GM19043 (cell line): ENCODE measurements around the gene MAMSTR.
"Not testable (repeated sequence)": the region's sequence is repeated elsewhere in the genome, so short reads cannot be mapped to it uniquely, and the experiment has no call there.

Source experiments
- ATAC-seq: cut with Tn5 transposase; IDR thresholded peaks from one replicate; pipeline ENCODE4 v1.9.1; 2021; ENCODE audit warnings: low read depth; ENCODE audit not compliant: unreplicated experiment

The MAMSTR gene

DNA sequence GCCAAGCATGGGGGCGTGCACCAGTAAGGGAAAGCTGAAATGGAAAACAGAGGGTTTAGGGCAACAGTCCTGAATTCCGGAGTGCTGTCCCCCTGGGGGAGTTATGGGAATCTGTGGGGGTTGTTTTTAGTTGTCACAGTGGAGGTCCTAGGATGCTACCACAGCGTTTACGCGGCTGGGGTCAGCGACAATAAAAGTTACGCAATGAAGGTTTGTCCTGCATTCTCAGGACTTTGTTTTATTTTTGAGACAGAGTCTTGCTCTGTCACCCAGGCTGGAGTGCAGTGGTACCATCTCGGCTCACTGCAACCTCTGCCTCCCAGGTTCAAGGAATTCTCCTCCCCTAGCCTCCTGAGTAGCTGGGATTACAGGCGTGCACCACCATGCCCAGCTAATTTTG lies 25.9 kb downstream of the MAMSTR start:
- ATAC-seq = not testable (repeated sequence)

DNA sequence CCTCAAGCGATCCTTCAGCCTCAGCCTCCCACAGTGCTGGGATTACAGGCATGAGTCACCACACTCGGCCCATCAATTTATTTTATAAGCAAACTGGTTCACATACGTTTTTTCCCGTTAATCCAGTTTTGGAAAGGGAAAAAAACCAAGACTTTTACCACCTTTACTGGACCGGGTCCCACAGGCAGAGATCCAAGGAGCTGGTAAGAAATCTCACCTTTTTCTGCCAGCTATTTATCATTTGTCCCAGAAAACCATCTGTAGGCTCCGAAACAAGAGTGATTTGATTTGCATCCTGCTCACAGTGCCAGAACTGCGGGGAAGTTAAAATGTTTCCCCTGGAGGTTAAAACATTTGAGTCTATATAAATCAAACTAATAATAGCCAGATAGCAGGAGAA lies 30.1 kb downstream of the MAMSTR start:
- no peak for ATAC-seq

DNA sequence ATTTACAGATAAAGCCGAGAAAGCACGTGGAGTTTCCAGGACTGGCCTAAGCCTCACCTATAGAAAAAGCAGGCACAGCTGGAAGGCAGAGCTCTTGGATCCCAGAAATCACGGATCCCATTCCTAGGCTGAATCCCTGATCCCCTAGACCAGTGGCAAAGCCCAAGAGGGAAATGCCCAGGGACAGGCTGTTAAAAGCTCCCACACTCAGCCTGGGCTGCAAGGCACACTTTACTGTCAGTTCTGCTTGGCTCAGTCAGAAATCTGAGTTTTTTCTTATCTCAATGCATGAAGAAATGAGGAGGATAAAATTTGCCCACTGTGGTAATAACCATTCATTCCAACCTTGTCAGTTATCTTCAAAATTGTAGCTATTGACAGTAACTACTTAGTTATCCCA lies 31.7 kb downstream of the MAMSTR start:
- ATAC-seq = no peak

DNA sequence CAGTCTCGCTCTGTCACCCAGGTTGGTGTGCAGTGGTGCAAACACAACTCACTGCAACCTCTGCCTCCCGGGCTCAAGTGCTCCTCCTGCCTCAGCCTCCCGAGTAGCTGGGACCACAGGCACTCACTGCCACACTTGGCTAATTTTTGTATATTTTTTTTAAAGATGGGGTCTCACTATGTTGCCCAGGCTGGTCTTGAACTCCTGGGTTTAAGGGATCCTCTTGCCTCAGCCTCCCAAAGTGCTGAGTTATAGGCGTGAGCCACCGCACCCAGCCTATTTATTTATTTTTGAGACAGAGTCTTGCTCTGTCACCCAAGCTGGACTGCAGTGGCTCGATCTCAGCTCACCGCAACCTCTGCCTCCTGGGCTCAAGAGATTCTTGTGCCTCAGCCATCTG lies 32.9 kb downstream of the MAMSTR start:
- not testable (repeated sequence) for ATAC-seq

DNA sequence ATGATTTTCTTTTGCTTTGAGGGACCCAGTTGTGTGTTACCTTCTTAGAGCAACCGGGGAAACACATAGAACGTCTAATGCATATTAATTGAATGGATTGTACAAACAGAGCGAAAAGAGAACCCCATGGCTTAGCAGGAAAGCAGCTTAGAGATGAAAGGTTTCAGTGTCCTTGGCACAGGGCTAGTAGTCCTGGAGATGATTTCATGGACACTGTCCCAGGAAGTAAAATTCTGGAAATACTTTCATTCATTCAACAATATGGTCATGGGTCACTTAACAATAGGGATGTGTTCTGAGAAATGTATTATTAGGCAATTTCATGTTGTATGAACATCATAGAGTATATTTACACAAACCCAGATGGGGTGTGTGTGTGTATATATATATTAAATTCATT lies 33.4 kb downstream of the MAMSTR start:
- no peak for ATAC-seq

DNA sequence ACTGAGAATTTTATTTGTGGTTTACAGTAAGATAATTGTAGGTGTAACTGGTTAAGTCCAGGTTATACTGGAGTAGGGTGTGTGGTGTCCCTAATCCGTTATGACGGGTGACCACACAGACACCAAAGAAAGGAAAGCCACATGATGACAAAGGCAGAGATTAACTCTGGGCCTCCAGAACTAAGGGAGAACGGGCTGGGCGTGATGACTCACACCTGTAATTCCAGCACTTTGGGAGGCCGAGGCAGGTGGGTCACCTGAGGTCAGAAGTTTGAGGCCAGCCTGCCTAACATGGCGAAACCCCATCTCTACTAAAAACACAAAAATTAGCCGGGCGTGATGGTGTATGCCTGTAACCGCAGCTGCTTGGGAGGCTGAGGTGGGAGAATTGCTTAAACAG lies 33.9 kb downstream of the MAMSTR start:
- ATAC-seq = no peak

DNA sequence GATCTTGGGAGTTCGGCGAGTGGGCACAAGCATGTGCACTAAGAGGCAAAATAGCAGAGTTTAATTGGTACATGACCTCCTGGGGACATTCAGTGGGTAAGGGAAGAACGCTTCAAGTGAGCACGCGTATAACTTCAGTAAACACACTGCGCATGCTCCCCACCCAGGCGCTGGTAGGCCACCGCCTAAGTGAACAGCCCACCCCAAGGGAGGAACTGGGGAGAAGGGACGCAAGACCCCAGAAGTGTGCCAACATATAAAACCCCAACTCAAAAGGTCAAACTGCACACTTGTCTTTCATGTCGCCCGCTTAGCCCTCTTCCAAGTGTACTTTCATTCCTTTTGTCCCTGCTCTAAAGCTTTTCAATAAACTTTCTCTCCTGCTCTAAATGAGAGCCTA lies 36.2 kb downstream of the MAMSTR start:
- no peak for ATAC-seq

DNA sequence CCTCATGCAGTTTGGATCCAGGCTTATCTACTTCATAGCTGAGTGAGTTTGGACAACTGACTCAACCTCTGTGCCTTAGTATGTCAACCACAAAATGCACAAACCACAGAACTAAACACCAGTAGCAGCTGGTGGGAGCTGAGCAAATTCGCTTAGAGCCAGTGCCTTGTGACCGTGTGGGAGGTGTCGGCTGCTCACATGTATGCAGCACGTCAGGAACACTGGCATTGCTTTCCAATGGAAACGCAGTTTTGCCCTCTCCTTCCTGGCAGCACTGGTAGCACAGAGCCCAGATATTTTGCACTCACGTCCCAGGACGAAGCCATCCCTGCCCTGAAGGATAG lies 38.4 kb downstream of the MAMSTR start:
- ATAC-seq = no peak

DNA sequence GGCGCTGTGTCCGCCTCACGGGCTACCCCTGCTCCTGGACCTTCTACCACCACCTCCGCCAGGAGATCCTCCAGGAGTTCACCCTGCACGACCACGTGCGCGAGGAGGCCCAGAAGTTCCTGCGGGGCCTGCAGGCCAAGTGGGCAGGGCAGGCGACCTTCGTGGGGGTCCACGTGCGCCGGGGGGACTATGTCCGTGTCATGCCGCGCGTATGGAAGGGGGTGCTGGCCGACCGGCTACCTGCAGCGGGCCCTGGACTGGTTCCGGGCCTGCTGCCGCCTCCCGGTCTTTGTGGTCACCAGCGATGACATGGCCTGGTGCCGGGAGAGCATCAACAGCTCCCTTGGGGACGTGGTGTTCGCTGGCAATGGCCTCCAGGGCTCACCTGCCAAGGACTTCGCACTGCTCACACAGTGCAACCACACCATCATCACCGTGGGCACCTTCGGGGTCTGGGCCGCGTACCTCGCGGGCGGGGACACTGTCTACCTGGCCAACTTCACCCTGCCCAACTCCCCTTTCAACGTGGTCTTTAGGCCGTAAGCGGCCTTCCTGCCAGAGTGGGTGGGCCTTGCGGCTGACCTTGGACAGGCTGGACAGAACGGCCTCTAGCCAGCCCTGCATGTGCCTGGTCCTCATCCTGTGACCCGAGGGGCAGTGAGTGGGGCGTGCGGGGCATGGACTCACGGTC lies 38.9 kb downstream of the MAMSTR start:
- ATAC-seq = no peak

DNA sequence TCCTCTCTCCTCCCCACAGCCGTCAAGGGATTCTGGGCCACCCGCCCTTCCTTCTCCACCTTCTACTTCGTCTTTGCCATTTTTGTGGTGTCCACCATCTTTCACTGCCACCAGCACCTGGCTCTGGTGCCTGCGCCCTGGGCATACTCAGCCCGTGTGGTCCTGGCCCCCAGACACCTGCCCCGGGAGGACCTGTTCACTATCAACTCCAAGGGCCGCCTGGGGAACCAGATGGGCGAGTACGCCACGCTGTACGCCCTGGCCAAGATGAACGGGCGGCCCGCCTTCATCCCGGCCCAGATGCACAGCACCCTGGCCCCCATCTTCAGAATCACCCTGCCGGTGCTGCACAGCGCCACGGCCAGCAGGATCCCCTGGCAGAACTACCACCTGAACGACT lies 39.5 kb downstream of the MAMSTR start:
- not testable (repeated sequence) for ATAC-seq

DNA sequence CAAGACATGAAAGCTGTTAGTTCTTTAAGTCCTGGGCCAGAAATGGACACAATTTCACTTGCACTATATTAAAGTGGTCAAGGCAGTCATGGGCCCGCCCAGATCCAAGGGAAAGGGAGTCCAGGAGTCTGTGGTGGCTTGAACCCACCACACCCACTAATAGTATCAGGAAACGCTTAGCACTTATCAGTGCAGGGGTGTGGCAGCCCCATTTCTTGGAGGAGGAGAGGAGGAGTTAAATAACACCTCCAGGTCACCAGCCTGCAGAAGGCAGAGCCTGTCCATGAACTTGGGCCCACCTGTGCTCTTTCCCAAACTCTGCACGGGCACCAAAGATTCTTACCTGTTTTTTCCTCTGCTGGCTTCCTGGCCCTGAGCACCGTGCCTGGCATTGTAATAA lies 41.3 kb downstream of the MAMSTR start:
- no peak for ATAC-seq

DNA sequence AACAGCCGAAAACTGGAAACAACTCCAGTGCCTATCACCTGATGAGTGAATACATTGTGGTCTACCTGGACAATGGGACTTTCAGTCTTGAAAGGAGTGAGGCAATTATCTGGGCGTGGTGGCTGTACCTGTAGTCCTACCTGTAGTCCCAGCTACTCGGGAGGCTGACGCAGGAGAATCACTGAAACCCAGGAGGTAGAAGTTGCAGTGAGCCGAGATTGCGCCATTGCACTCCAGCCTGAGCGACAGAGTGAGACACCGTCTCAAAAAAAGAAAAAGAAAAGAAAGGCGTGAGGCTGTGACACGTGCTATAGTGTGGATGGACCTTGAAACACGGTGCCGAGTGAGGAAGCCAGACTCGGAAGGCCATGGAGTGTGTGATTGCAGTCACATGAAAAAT lies 42.6 kb downstream of the MAMSTR start:
- no peak for ATAC-seq

DNA sequence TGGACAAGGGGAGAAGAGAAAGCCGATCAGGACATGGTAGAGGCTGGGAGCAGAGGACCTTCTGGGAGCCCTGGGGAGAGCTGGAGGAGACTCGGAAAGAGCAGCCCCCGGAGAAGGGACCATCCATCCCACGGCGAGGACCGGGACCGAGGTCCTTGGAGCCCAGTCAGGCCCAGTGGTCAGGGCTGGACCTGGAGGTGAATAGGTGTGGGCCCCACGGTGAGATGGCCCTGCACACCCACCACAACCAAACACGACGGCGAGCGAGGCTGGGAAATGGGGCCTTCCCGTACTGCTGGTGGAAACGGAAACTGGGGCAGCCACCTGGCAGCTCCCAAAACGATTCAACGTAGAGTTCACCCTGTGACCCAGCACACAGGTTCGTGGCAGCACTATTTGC lies 43.0 kb downstream of the MAMSTR start:
- no peak for ATAC-seq

DNA sequence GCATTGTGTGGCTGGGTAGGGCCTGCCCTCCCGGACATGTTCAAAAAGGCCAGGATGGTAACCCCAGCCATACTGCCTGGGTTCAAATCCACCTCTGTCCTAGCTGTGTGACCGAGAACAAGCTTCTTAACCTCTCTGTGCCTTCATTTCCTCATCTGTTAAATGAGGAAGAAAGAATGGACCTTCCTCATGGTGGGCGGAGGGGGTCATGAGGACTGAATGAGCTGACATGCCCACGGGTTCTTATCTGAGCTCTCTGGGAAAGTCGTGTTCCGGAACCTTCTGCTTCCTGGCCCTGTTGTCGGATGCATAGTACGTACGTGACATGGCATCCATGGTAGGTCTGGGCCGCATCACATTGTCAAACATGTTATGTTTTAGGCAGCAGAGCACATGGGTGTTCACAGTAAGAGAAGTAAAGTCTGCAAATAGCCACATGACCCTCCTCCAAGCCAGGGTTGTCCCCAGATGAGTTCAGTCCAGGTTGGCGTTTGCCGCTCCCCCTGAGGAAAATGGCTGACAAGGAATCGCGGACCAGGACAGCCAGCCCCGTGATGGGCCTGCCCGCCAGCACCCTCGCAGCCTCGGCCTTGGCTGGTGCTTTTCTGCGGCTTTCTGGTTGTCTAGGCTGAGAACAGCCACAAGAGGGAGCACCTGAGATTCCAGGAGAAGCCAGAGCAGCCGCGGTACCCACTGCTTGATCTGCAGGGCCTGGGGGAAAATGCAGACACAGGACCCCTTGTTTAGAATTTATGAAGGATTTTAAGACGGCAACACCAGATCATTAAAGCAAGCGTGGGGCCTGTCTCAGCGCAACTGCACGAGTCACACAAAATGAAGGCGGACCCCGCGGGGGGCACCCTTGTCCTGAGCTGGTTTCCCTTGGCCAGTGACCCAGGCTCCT lies 44.4 kb downstream of the MAMSTR start:
- ATAC-seq = no peak

DNA sequence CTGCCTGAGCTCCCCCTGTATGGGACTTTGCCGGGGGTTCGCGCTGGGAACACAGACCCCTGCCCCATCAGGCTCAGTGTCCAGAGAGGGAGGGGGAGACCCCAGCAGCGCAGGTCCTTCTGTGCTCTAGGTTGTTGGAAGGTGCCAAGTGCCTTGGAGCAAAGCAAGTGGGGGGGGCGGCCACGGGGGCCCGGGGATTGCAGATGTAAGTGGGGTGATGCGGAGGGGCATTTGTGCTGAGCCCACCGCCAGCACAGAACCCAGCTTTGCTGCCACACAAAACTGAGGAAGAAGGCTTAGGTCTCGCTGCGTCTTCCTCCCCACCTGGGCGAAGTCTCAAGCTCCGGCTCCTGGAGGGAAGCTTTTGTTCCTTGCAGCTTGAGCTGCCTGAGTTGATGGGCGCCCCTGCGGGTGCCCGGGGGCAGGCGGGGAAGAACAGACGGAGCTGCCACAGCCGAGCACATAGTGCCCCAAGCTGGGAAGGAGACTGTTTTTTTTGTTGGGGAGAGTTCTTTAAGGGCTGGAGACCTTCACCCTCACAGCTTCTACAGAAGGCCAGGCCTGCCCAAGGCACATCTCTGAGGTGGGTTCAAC lies 45.2 kb downstream of the MAMSTR start:
- no peak for ATAC-seq

DNA sequence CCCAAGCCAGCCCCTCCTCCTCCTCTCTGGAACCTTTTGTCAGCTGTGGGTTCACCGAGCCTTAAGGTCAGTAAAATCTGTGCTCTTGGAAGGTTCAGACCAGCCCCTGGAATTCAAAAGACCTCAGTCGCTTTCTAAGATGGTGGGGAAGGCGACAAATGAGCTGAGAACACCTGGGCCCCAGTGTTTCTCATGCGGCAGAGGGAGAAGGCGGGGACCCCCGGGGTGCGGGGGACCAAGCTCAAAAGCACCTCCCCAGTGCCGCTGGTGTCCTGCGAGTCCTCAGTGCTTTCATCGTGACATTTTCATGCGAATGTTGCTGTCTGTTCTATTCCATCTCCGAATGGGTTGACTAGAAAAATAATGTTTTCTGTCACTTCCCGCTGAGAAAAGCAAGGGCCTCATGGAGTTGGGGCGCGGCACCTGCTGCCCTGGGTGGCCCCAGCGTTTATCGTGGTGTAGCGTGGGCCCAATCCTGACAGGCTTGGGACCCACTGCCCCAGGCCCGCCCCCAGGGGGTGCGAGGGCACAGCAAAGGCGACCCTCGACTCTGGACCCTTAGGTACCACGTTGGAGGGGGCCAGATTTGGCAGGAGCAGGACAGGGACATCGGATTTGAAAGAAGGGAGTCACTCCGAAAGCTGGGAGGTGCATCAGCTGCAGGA lies 46.0 kb downstream of the MAMSTR start:
- no peak for ATAC-seq

DNA sequence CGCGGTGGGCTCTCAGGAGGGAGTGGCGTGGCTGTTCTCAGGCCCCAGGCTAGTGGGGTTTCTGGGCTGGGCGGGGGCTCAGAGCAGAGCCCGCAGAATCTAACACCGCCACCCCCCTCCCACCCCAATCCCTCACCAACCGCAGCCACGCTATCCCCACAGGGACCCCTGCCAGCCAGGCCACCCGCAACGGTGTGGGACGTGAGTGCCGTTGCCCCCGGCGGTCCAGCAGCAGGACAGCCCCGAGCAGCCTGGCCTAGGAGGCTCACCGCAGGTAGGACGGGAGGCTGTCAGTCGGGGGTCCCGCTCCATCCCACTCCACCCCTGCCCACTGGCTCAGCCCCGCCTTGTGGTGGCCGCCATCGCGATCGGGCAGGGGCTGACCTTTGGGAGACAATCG lies 46.5 kb downstream of the MAMSTR start, which contains the start of gene NTN5:
NTN5 (minus strand) TSS at position 24 of the 400 bp plus-strand sequence. CDS start 2,031 bp downstream, outside the sequence.
- no peak for ATAC-seq

DNA sequence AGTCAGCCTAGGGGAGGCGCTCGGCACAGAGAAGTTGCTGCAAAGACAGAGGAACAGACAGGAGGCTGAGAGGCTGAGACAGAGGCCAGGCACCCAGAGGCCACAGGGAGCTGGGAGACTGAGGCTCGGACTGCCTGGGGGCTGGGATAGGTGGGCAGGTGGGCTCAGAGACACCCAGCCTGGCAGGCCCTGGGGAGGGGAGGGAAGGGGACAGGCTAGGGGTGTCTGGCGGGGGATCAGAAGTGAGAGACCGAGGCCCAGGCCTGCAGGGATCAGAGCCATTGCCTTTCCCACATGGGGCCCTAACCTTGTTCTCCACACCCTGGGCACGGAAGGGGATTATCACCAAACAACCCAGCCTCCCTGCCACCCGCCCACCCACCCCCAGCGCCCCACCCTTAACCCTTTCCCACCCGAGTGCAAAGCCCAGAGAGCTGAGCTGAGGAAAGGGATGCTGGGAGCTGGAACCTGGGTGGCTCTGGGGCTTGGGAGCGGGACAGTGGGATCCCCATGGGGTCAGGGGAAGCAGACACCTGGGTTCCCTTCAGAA lies 48.0 kb downstream of the MAMSTR start:
- ATAC-seq = no peak

DNA sequence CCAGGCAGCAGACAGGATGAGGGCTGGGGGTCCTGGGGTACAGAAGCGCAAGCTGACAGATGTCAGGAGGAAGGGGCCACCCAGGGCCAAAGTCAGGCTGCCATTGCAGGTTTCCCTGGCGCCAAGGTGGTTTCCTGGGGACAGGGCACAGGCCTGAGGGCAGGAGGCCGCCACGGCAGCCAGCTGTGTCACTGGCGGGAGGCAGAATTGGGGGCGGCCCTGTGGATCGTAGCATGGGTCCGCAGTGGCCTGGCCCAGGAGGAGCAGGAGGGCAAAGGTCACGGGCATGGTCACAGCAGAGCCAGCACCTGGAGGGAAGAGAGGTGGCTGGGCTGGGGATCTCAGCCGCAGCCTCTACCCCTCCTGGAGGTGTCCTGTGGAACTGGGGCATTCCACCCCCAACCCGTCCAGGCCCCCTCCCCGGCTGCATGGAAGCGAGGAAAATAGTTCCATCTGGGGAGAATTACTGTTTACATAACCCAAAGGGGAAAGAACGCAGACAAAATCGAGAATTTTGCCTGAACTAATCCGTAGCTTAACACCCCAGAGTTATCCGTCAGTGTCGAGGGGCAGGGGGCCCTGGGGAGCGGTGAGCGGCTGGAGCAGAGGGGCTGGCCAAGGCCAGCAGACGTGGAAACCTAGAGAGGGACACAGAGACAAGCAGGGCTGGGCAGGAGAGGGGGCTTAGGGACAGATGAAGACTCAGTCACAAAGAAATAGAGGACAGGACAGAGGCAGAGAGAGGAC lies 48.7 kb downstream of the MAMSTR start:
- no peak for ATAC-seq
